ENCODE measurements around the gene VPS26A. TPM values are rescaled to one million over a fixed set of nuclear protein-coding genes. Genes with fewer than 3 reads are reported as not detected.

VPS26A gene
- total and polyA plus RNA-seq, 2 donors from 2014 or later = 38.9 to 52.5 TPM

- no peak for FAIRE-seq
Measured at GRCh38 chr10:69097729-69098128, 26.2 kb upstream of the VPS26A start.

GRCh38 chr10:69100136-69100872 is 23.7 kb upstream of the VPS26A start:
- H3K9ac ChIP-seq (ENCODE audit: low read length in 3 of 3) = no peak overlapping the region
- no peak for TF ChIP-seq CTCF (IDR thresholded peaks at IDR 0.05; ENCODE audit: borderline replicate concordance, extremely low read depth, insufficient read depth)
- no peaks in the 10 kb centered on the region for H3K4me1 ChIP-seq (ENCODE audit: control insufficient read depth in 2 of 3, insufficient read depth in 2 of 3, low read depth in 1 of 3, low read length in 3 of 3)
- peak in 2 of 5 donors; percentile 12 to 21 for DNase-seq
- no peak for FAIRE-seq
- H3K36me3 ChIP-seq (ENCODE audit: control insufficient read depth in 2 of 3, insufficient read depth in 3 of 3, low read length in 3 of 3) = no peaks in the 10 kb centered on the region
- no peak overlapping the region for H3K4me3 ChIP-seq (ENCODE audit: low read length in 3 of 3)
- H3K27ac ChIP-seq (ENCODE audit: low read depth in 2 of 2, low read length in 2 of 2) = no peak overlapping the region
- intact Hi-C loops (cut with DNase I) = no loop called here
- H3K9me3 ChIP-seq (ENCODE audit: control insufficient read depth in 2 of 3, insufficient read depth in 1 of 3, low read length in 3 of 3) = no peaks in the 10 kb centered on the region
- H3K27me3 ChIP-seq (ENCODE audit: control insufficient read depth, insufficient read depth, low read length) = no peaks in the 10 kb centered on the region

More at GRCh38 chr10:69097729-69098128, 26.2 kb upstream of the VPS26A start:
- Histone ChIP-seq H3K27me3 (ENCODE audit: control insufficient read depth, insufficient read depth, low read length) (no peaks in the 10 kb centered on the region), H3K36me3 (ENCODE audit: control insufficient read depth in 2 of 3, insufficient read depth in 3 of 3, low read length in 3 of 3) (no peaks in the 10 kb centered on the region), H3K4me3 (ENCODE audit: low read length in 3 of 3) (no peak overlapping the region), H3K9ac (ENCODE audit: low read length in 3 of 3) (no peak overlapping the region), H3K9me3 (ENCODE audit: control insufficient read depth in 2 of 3, insufficient read depth in 1 of 3, low read length in 3 of 3) (no peaks in the 10 kb centered on the region), H3K4me1 (ENCODE audit: control insufficient read depth in 2 of 3, insufficient read depth in 2 of 3, low read depth in 1 of 3, low read length in 3 of 3) (no peaks in the 10 kb centered on the region), H3K27ac (ENCODE audit: low read depth in 2 of 2, low read length in 2 of 2) (no peak overlapping the region)
- DNase-seq = no peak
- TF ChIP-seq CTCF (IDR thresholded peaks at IDR 0.05; ENCODE audit: borderline replicate concordance, extremely low read depth, insufficient read depth) = no peak
- intact Hi-C loops (cut with DNase I) = loop anchor here (10.0 kb wide), 1 partner anchor 93 kb away; no protein-coding TSS in a partner anchor

- DNase-seq (no peak), FAIRE-seq (no peak)
- TF ChIP-seq CTCF (IDR thresholded peaks at IDR 0.05; ENCODE audit: borderline replicate concordance, extremely low read depth, insufficient read depth) = no peak
- Histone ChIP-seq H3K4me1 (ENCODE audit: control insufficient read depth in 2 of 3, insufficient read depth in 2 of 3, low read depth in 1 of 3, low read length in 3 of 3) (no peaks in the 10 kb centered on the region), H3K27me3 (ENCODE audit: control insufficient read depth, insufficient read depth, low read length) (no peaks in the 10 kb centered on the region), H3K27ac (ENCODE audit: low read depth in 2 of 2, low read length in 2 of 2) (no peak overlapping the region), H3K4me3 (ENCODE audit: low read length in 3 of 3) (no peak overlapping the region), H3K36me3 (ENCODE audit: control insufficient read depth in 2 of 3, insufficient read depth in 3 of 3, low read length in 3 of 3) (no peaks in the 10 kb centered on the region), H3K9me3 (ENCODE audit: control insufficient read depth in 2 of 3, insufficient read depth in 1 of 3, low read length in 3 of 3) (no peaks in the 10 kb centered on the region), H3K9ac (ENCODE audit: low read length in 3 of 3) (no peak overlapping the region)
- intact Hi-C loops (cut with DNase I) = no loop called here
Measured at GRCh38 chr10:69101451-69102095, 22.4 kb upstream of the VPS26A start.
